ENCODE data around the gene WBP2NL. TPM values are rescaled to one million over a fixed set of nuclear protein-coding genes. Genes with fewer than 3 reads are reported as not detected.

WBP2NL gene
- total and polyA plus RNA-seq, 2 of the 8 experiments (the other 6 are each of a cell fraction or from before 2014, with no cell fraction given) = not detected

DNA sequence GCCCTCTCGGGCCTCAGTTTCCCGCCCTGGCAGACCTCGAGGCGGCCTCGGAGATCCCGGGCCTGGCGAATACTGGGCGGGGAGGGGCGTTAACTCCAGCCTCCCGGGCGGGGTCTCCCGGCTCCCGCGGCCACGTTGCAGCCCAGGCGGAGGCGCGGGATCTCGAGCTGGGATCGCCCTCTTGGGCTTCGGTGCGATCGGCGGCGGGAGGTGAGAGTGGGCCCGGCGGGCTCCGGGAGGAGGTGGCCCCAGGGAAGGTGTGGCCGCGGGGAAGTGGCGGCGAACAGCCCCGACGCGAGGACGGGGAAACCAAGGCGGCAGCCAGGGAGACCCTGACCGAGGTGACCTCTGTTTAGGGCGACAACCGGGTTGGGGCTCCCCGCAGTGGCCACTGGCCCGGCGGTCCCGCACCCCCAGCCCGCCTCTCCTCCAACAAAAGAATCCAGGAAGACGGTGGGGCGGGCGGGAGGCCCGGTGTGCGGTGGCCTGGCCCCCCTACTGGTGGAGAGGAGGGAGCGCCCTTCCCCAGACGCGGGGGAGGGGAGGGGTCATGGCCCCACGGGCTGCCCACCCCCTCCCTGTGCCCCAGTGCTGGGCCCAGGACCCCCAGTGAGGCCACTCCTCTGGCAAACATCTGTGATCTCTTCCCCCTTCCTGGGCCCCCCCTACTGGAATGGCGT is 75.7 kb downstream of the WBP2NL start, which contains the start of gene PHETA2 (continued):
- TF ChIP-seq ZNF274 (IDR thresholded peaks at IDR 0.05; ENCODE audit: borderline replicate concordance, extremely low read depth, low read length) (no peak), BCL11A (IDR thresholded peaks at IDR 0.05; ENCODE audit: low read depth in 2 of 2, low read length in 2 of 2) (no peak), NRF1 (IDR thresholded peaks at IDR 0.05; ENCODE audit: low read depth, low read length) (no peak), HDAC2 (IDR thresholded peaks at IDR 0.05; ENCODE audit: borderline replicate concordance in 1 of 2, low read depth in 2 of 2, low read length in 2 of 2) (no peak), BACH1 (IDR thresholded peaks at IDR 0.05; ENCODE audit: low read length) (no peak), YY1 (IDR thresholded peaks at IDR 0.05; ENCODE audit: low read depth, low read length) (peak; percentile 22; the same call in 1 of the 2 replicates), CEBPB (IDR thresholded peaks at IDR 0.05; ENCODE audit: low read depth, low read length) (no peak), POLR2A (IDR thresholded peaks at IDR 0.05; ENCODE audit: control extremely low read depth in 1 of 2, low read depth in 2 of 2, low read length in 2 of 2) (peak in 1 of 2 experiments; percentile 62; a peak in 2 of 3 replicates), KDM4A (IDR thresholded peaks at IDR 0.05; ENCODE audit: low read depth, low read length, severe bottlenecking) (peak; percentile 37), CHD1 (IDR thresholded peaks at IDR 0.05; ENCODE audit: low read depth, low read length) (no peak), GABPA (IDR thresholded peaks at IDR 0.05; ENCODE audit: borderline replicate concordance, insufficient read depth, low read length) (no peak), KDM5A (IDR thresholded peaks at IDR 0.05; ENCODE audit: low read length) (no peak), SP4 (IDR thresholded peaks at IDR 0.05; ENCODE audit: low read length) (no peak)
- TF ChIP-seq, protein P1, sequence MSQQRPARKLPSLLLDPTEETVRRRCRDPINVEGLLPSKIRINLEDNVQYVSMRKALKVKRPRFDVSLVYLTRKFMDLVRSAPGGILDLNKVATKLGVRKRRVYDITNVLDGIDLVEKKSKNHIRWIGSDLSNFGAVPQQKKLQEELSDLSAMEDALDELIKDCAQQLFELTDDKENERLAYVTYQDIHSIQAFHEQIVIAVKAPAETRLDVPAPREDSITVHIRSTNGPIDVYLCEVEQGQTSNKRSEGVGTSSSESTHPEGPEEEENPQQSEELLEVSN (IDR thresholded peaks at IDR 0.05) = peak; percentile 78; the same call in 1 of the 2 replicates
- TF ChIP-seq, protein P2, sequence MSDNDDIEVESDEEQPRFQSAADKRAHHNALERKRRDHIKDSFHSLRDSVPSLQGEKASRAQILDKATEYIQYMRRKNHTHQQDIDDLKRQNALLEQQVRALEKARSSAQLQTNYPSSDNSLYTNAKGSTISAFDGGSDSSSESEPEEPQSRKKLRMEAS (IDR thresholded peaks at IDR 0.05) = peak; percentile 66; the same call in 1 of the 2 replicates
- TF ChIP-seq, protein P3, sequence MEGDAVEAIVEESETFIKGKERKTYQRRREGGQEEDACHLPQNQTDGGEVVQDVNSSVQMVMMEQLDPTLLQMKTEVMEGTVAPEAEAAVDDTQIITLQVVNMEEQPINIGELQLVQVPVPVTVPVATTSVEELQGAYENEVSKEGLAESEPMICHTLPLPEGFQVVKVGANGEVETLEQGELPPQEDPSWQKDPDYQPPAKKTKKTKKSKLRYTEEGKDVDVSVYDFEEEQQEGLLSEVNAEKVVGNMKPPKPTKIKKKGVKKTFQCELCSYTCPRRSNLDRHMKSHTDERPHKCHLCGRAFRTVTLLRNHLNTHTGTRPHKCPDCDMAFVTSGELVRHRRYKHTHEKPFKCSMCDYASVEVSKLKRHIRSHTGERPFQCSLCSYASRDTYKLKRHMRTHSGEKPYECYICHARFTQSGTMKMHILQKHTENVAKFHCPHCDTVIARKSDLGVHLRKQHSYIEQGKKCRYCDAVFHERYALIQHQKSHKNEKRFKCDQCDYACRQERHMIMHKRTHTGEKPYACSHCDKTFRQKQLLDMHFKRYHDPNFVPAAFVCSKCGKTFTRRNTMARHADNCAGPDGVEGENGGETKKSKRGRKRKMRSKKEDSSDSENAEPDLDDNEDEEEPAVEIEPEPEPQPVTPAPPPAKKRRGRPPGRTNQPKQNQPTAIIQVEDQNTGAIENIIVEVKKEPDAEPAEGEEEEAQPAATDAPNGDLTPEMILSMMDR (IDR thresholded peaks at IDR 0.05; ENCODE audit: control extremely low read depth in 1 of 3, insufficient read depth in 1 of 3, low read depth in 1 of 3, low read length in 3 of 3) = peak in 2 of 3 experiments; percentile 4 to 20; a peak in 2 of 4 replicates

Data from H1 (cell line).